Activated T-cell treated with anti-CD3 and anti-CD28 coated beads for 24 hours (primary cell): ENCODE results near the gene PTPRE.

Source experiments
- DNase-seq: peaks from one replicate; pipeline ENCODE4 v3.0.0-alpha.2; 2020; ENCODE audit warnings: low read depth

PTPRE gene

DNA sequence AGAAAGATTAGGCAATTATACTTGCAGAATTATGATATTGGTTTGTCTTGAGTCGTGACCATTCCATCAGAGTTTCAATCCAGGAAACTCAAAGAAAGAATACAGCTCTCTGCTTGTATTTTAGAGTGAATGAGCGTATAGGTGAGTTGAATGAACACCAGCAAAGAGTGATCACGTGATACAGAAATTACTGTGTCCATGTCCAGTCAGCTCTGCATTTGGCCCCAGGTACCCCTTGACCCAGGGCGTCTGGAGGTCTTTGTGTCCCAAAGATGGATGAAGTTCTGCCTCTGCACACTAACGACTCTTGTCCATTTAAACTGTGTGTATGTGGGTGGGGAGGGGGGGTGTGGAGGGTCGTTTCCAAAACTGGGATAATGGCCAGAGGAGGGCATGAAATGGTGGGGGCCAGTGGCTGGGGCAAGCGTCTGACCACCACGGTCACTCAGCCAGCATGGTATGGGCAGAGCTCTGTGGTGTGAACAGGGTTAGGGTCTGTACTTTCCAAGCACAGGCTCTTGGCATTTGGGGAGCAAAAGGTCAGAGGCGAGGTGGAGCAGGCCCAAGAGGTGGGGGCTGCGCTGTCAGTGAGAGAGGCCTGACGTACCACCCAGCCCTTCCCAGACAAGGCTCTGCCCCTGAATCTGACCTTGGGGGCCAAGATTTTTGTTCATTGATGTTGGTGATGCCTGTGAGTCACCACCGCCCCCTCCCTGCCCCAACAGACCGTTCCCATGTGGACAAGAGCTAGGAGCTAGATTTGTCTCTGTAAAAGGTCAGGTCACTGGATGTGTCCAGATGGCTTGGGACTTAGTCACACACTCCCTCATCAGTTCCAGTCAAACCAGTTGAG lies 1.4 kb downstream of the PTPRE start:
- no peak for DNase-seq

DNA sequence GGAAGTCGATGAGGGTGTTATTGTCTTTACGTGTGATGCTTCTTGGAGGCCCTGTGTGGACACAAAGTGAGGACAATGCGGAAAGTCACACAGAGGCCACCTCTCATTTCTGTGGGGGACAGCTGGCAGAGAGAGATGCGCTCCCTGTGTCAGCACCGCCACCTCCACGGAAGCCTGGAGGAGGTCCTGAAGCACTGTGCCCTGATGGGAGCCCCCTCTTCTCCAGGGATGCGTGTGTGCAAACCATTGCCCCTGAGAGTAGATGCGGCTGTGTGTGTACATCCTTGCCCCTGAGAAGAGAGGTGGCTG lies 2.0 kb downstream of the PTPRE start:
- no peak for DNase-seq

DNA sequence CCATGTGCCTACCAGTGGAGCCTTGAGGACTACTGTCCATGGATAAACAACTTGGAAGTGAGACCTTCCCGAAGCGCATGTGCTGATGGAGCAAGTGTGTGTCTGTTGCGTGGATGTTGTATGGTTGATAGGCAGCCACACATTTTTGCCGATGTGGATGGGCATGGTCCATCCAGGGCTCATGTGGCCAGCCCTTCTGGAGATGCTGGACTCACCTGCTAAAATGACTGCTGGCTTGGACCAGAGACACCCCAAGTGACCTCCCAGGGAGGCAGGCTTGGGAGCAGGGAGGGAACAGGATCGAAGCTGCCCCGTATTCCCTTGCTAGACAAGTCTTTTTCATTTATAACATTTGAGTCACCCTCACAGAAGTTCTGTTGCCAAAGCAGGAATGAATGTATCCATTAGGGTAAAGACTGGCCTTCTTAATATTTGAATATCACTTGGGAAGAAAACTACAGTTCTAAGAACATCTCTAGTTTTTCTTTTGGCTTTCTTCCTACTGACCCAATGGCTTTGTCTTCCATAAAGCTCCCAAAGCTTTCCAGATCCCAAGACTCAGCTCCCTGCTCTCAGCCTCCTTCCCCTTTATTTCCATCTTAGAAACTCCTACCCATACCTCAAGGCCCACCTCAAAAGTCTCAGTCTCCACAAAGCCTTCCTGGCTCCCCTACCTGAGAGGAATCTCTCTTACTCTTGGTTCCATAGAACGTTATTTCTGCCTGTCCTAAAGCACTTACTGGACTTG lies 3.0 kb downstream of the PTPRE start:
- DNase-seq = no peak

DNA sequence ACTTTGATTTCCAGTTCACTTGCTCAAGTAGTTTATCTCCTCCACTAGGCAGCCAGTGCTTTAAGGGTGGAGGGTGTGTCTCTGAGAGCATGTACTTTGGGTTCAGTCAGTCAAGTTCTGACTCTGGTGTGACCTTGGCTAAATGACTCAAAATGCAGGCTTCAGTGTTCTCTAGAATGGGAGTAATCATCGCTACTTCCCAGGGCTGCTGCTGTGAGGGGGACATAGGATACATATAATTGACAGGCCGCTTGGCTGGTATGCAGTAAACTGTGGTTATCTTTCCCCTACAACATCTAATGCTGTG lies 3.5 kb downstream of the PTPRE start:
- no peak for DNase-seq

DNA sequence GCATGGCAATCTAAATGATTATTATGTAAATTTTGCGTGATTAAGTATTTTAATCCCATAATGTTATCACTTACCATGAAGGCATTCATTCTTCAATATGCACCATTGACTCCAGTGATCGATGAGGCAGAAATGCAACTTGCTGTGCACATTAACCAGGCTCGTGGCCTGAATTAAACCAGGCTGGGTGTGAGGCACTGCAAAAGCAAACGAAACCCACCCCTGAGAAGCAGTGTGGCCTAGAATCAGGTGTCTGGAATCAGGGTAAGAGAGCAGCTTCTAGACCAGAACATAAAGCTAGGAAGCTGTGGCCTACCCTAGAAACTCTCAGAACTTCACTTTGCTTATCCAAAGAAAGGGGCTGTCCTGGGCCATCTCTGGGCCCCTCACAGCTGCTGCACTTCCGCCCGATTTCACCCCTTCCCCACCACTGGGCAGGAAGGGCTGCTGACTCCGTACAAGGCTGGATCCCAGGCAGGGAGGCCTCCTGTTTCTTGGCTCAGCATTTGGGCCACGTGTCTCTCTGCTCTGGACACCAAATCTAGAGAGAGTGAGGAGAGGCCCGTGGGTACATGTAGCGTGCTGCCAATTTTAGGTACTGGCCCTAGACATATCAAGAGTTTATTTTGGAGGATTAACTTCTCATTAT lies 4.4 kb downstream of the PTPRE start:
- DNase-seq = no peak

DNA sequence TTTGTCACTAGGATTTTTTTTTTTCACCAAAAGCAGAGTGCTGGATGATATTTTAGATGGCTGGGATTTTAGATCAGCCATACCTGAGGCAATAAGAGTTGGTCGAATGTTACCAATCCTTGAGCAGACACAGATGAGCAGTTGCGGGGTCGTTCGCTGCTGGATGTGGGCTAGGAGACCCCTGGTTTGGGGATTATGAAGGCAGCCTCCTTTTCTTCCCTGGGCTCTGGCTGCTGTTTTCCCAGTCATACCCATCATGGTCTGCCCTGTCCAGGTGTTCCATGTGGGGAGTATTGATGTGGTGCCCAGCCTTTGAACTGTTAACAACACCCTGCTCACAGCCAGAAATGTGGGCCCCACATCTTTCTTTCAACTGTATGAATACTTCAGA lies 5.0 kb downstream of the PTPRE start:
- DNase-seq = no peak

DNA sequence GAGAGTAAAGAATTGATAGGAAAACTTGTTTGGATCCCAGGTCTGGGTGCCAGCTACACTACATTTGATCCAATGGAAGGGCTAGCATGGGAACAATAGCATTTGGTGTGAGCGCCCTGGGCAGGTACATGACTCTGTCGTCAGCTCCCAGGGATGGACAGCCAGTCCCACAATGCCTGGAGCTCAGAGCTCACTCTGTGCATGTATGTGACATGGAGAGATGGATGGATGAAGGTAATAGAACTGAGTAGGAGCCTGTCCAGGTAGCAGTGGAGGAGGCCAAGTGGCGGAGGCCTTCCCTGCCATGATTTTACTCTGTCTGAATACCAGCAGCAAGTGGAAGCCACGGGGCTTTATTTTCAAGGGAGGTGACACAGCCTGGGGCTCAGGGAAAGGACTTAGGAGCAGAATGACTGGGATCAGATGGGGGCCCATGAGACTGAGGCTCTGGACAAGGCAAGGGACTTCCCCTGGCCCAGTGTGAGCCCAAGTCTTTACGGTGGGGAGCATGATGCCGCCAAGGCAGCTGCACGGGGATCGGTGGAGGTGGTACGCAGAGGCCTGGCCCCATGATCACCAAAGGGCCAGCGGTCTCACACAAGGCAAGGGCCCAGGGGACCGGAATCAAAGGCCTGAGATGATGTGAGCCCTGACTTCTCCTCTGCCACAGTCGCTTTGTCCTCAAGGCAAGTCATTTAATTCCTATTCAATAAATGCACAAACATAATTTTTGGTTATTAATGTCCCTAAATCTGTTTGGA lies 5.9 kb downstream of the PTPRE start:
- DNase-seq = no peak

DNA sequence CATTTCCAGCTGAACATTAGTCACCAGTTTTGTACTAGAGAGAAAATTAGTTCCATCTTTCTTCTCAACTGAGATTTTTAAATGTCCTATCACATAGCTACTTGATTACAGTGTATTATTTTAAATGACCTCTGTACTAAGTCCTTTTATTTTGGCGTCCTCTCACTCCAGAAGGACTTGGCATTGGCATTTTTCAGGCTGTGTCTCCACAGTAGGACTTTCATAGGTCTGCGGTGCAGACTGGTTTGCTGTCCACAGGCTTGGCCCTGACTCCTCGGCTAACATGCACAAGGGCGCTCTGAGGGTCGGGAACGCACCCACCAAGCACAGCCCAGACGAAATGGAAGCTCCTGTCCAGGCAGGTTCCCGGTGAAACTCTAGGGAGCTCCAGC lies 6.5 kb downstream of the PTPRE start:
- DNase-seq = no peak

DNA sequence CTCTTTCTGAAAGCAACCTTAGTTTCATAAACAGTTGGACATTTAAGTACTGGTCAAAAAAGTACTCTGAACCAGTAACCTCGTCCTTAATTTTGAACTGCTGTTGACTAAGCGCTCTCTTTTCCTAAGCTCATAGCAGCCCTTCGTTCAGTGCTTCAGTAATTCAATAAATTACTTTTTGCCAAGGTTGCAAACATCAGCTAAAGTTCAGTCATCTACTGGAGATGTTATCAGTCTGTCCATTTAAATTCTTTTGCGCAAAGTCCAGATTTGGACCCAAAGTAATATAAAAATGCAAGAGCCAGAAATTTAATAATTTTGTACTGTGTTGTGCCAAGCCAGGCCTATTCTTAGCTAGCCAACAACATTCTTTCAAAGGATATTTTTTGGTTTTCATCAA lies 8.4 kb downstream of the PTPRE start:
- no peak for DNase-seq

DNA sequence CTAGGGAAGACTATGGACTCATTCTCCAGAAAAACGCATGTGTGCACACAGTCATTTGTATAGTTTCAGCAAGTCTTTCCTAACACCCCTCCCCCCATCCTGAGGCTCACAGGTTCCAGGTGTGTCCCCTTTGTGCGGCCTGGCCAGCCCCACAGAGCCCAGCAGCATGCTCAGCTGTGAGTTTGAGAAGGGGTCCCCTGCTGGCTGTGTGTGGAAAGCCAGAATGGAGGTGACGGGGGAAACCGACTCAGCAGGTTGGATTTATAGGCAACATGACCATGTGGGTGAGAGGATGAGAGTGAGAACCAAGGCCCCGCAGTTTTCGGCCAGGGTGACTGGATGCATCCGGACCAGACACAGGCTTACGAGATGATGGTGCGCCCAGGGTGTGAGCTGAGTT lies 9.9 kb downstream of the PTPRE start:
- DNase-seq = no peak

DNA sequence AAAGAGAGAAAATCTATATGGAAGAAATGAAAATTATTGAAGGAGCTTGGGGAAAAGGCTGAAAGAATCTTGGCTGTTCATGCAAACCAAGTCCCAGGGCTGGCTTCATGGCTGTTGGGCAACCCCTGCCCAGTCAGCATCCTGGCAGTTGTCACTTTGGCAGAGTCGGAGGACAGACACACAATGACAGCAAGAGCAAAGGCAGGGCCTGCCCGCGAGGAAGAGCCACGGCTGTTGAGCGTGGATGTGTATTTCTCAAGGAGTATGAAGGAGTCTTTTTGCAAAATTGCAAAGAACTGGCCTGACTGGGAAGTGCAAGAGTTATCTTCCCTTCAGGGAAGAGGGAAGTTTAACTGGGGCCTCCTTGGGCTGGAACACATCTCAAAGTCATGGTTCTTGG lies 11.7 kb downstream of the PTPRE start:
- no peak for DNase-seq

DNA sequence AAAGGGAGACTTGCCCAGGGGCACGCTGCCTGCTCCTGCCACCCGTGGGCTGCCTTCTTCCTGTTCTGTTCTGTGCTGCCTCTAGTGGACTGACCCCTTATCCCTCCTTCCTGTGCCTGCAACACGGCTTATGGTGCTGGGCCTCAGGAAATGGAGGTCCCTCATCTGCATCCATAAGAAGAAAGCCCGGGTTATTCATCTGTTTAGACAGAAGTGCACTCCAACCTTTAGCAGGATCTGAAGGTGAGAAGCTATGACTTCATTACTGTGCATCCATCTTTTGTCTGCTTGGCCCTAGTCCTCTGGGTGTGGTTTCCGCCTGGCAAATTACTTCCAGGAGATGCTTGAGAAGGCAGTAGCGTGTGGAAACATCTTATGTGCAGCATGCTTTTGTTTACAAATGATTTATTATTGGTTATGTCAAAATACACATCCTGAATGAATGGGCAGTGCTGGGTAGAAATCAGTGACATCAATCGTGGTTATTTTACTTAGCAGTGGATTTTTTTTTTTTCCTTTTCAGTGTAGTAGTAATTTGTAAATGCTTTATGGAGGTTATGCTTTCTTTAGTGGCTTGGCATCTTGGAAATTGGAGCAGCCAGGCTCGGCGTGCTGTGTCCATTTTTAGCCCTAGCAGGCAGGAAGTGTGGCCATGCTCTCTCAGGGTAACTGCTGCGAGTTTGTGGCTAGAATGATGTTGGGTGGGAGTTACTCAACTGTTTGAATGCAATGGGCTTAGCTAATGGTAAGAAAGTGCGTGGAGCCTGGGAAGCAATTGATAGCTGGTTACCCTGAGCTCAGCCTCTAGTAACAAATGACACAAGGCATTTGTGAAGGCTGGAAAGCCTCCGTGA lies 12.7 kb downstream of the PTPRE start:
- no peak for DNase-seq

DNA sequence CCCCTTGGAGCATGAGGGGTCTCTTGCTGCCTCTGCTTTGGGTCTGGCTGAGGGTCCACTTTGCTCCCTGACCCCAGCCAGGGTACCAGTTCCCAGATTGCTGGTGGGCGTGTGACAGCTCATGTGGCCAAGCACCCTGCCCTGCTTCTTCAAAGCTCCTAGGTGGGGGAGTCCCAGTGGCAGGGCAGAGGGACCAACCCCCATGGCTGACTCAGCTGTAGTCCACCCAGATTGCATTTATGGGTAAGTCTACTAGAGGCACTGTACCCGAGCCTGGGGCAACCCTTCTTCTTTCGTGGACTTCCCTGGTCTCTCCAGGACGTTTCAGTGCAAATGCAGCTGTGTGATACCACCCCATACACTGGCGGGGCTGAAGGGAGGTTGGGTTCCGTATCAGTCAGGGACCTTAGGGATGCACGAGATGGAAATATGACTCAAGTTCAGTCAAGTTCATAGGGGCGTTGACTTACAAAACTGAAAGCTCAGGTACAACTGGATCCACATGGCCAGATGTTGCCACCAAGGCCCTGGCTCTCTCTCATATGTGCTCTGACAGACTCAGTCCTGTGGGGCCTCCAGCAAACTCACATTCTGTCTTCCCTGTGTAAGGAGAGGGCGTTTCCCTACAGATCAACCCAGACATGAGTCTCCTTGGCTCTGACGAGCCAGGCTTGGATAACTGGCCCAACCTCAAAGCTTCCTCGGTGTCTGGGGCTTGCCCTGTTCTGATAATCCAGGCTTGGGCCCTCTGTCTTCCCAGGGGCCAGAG lies 13.6 kb downstream of the PTPRE start:
- DNase-seq = no peak

DNA sequence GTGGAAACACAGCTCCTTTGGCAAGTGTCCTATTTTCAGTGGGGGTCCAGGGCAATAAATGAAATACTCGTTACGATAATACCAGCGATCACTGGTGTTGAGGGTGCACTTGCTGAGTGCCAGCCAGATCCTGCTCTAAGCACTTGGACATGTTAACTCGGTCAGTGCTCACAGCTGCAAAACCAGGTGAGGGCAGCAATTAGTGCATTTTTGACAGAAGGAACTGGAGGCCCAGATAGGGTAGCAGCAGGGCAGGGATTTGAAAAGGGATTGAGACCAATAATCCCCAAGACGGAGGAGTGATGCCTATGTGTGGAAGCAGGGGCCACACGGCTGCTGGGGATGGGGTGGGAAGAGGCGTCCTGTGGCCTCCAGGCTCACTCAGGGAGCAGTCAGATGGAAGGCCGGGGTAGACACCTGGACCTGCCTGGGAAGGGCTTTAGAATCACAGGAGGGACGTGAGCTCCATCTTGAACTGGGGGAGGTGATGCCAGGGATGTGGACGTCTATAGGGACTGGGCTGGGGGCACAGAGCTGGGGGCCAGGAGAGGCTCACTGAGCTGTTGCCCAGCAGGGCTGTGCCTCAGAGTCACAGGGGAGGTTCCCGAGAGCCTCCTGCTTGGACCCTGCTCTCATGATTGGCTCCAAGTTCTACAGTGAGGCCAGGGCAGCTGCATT lies 14.3 kb downstream of the PTPRE start:
- DNase-seq = no peak

DNA sequence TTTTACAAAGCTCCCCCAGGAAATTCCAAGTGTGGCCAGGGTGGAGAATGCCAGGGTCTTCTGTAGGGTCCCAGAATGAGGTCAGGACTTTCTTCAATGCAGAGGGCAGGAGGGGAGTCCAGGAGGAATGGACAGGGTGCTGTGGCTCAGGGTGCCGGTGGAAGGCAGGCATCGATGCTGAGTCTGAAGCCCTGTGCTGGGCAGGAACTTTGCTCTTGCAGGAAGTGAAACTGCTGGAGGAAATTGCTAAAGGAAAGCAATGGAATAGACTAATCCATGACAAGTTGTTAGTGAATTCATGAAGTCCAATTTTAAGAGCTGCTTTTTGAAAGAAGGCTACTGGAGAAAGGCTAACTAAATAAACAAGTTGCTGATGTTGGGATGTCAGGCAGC lies 14.8 kb downstream of the PTPRE start:
- no peak for DNase-seq

DNA sequence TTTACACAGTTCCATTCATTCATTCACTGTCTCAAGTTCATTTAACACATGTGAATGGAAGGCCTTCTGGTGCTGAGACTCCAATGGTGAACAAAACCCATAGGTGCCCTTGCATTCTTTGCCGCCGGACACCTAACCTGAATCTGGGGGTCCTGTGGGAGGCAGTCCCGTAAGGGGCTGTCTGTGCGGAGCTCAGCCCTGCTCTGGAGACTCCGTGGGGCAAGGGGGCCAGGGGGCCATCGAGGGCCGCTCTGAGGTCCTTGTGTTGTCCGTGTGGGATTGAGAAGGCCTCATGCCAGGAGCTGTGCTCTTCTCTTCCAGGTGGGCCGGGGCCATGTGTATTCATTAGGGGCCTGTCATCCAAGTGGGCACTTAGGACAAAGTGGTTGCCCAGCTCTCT lies 15.3 kb downstream of the PTPRE start:
- no peak for DNase-seq

DNA sequence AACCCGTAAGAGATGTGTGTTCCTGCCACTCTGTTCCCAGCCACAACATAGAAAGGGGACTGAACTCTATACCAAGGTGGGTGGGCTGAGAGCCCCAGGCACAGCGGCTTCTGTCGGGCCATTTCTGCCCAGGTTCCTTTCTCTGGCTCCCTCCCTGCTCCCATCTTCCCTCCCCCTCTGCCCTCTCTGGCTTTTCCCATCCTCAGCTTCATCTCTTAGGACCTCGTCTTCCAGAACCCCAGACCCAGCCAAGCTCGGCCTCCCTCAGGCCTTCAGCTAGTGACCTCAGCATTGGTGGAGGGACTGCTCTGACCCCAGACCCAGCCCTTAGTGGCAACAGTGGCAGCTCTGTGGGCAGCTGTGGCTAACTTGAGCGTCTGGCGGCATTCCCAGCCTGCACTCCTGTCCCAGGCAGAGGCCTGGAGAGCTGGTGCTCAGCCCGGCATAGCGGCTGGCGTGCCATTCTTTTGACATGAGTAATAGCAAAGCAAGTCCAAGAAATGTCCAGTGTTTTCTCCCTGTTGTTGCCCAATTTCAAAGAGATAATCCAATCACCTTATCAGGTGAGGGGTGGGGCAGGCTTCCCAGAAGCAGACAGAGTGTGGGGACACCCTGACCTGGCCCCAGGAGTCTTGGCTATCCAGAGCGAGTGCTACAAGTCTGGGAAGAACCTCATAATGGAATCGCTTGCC lies 15.9 kb downstream of the PTPRE start:
- no peak for DNase-seq

DNA sequence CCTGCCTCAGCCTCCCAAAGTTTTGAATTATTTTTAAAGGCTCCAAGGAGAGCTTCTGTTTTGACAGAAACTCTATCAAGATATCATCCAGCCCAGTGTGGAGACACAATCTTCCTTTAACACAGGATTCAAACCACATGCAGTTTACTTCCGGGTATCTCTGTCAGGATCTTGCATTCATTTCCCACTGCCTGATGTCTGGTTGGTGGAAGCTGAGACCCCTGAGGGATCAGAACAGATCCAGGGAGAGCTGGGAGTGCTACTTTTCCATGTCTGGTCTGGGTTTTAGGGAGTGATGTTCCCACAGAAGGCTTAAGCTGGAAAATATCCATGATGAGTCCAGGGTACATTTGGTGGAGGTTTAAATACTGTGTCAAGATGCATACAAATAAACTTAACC lies 16.7 kb downstream of the PTPRE start:
- no peak for DNase-seq

DNA sequence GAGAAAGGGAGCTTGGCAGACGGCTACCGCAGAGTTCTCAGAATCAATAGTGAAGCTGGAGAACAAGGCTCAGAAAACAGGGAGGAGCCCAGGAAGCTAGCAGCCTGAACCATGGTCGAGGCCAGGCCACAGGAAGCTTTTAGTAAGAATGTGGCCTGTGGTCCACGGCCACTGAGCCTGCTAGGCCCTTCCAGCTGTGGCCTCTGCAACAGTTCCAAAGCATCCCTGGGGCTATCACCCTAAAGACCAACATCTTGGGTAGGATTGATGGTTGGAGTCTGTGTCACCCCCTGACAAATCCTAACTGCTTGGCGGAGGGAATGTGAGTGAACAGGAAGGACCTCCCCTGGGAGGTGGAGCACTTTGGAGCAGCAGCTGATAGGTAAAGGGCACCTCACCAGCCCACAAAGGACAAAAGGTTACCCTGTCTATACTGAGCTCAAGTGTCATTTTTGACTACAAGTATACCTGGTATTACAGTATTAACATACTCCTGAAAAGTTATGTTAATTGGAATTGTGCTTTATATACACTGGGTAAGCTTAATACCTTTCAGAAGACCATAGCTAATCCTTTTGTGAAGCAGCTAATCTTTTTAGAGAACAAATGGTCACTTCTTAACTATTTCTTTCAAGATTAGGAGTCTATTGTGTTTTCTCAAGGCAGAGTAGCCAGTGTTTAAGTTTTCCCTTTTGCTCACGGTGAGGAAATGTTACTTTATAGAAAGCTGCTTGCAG lies 18.7 kb downstream of the PTPRE start:
- DNase-seq = no peak
